Stimulated activated CD4-positive, alpha-beta T cell treated with anti-CD3 and anti-CD28 coated beads, TNF-alpha, amount 100 ng/mL, for 4 hours (primary cell): Measurements from ENCODE around the gene CCSAP.

Experiments
- DNase-seq, 3 experiments: peaks; one replicate each; pipeline ENCODE4 v3.0.0-alpha.2; 2020; ENCODE audit warnings: low read depth in 3 of 3

CCSAP gene

GRCh38 chr1:229287267-229287666, 55.6 kb downstream of the CCSAP start:
- no peak for DNase-seq

GRCh38 chr1:229286099-229286766, 56.6 kb downstream of the CCSAP start:
- DNase-seq, result no peak

DNA sequence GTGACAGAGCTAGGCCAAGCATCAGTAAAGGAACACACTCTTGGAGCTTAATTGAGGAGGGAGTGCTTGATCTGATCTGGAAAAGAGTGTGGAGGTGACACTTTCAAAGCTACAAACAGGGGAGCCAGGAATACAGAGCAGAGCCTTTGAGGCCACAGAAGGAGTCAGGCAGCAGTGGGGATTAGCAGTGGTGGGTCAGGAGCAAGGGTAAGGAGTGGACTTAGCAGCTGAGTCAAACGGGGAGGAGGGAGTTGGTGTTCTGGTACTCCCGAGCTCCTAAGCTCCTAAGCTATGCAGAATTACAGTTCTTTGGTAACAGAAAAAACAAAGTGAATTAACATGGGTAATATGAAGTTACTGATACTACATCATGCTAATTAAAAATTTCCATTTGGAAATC, 57.4 kb downstream of the CCSAP start:
- DNase-seq, result no peak

DNA sequence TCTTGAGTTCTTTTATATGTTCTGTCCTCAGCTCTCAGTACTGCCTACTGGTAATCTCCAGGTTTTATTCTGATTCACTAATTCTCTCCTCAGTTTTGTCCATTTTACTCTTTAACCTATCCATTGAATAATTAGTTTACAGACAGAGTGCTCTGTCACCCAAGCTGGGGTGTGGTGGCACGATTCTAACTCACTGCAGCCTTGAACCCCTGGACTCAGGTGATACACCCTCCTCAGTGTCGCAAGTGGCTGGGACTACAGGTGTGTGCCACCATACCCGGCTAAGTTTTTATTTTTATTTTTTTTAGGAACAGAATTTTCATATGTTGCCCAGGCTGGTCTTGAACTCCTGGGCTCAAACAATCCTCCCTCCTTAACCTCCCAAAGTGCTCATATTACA, 58.0 kb downstream of the CCSAP start:
- no peak for DNase-seq

GRCh38 chr1:229283183-229283611, 59.6 kb downstream of the CCSAP start:
- DNase-seq, result no peak

GRCh38 chr1:229282295-229282823, 60.5 kb downstream of the CCSAP start:
- DNase-seq, result no peak

- no peak for DNase-seq
Observed at GRCh38 chr1:229281339-229281926, 61.4 kb downstream of the CCSAP start.

DNA sequence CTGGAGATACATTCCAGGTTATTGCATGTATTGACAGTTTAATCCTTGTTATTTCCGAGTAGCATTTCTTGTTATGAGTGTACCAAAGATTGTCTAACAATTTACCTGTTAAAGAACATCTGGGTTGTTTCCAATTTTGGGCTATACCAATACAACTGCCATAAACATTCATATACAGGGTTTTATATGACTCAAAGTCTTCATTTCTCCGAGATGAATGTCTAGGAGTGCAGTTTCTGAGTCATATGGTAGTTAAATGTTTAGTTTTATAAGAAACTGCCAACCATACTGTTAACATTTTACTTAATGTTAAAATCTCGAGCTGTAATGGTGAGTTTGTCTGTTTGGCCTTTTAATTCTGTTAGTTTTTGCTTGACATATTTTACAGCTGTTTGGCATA, 61.9 kb downstream of the CCSAP start:
- no peak for DNase-seq

DNA sequence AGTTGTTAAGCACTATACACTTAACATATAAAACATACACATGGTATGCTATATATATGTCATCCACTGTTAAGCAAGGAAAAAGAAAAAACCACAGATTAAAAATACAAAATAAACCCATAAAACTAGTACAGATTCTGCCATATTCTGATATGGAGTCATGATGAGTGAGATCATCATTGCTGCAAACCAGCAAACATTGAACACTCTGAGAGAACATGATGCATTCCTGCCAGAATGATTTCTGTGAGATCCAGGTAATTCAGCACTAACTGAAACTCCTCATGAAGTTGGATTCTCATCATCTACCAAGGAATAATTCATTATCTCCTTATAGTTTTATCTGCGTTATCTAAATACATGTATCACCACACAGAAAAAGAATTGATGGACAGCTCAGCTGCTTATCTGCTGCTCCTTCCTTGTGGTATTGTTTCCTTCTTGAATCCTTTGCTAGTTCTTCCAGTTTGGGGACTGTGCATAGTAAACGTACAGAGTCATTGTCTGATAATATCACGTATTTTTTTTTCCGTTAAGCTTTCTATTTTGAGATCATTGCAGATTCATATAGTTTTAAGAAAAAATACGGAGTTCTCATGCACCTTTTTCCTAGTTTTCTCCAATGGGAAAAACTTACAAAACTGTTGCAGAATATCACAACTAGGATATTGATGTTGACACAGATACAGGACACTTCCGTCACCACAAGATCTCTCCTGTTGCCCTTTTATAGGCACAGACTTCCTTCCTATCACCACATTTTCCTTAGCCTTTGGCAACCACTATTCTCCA, 62.6 kb downstream of the CCSAP start:
- no peak for DNase-seq

GRCh38 chr1:229279242-229279641, 63.6 kb downstream of the CCSAP start:
- no peak for DNase-seq

GRCh38 chr1:229278120-229278741, 64.6 kb downstream of the CCSAP start:
- no peak for DNase-seq

DNA sequence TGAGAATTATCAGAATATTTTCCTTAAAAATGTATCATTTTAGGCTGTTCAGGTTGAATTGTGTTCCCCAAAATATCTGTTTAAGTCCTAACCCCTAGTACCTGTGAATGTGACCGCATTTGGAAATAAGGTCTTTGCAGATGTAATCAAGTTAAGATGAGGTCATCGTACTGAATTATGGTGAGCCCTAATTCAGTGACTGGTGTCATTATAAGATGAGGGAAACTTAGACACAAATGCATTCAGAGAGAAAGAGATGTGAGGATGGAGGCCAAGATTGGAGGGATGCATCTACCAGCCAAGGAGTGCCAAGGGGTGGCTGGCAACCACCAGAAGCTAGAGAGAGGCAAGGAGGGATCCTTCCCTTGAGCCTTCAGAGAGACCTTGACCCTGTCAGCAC, 67.8 kb downstream of the CCSAP start:
- no peak for DNase-seq

DNA sequence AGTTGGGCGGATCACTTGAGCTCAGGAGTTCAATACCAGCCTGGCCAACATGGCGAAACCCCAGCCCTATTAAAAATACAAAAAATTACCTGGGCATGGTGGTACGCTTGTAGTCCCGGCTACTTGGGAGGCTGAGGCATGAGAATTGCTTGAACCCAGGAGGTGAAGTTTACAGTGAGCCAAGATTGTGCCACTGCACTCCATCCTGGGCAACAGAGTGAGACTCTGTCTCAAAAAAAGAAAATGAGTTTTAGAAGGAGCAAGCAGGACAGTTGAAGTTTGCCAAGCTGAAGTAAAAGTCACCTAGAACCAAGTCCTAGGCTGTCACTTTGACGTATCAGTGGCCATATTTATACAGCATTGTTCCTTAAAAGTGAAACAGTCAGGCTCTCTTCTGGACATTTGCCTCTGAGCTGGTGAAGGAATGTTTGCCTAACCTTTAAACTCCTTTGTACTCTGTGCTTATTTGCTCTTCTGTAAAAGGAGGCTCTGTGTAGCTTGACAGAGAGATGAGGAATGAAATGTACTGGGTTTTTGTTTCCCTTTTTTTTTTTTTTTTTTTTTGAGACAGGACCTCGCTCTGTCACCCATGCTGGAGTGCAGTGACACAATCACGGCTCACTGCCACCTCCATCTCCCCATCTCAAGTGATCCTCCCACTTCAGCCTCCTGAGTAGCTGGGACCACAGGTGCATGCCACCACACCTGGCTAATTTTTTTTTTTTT, 69.2 kb downstream of the CCSAP start:
- DNase-seq, result no peak

DNA sequence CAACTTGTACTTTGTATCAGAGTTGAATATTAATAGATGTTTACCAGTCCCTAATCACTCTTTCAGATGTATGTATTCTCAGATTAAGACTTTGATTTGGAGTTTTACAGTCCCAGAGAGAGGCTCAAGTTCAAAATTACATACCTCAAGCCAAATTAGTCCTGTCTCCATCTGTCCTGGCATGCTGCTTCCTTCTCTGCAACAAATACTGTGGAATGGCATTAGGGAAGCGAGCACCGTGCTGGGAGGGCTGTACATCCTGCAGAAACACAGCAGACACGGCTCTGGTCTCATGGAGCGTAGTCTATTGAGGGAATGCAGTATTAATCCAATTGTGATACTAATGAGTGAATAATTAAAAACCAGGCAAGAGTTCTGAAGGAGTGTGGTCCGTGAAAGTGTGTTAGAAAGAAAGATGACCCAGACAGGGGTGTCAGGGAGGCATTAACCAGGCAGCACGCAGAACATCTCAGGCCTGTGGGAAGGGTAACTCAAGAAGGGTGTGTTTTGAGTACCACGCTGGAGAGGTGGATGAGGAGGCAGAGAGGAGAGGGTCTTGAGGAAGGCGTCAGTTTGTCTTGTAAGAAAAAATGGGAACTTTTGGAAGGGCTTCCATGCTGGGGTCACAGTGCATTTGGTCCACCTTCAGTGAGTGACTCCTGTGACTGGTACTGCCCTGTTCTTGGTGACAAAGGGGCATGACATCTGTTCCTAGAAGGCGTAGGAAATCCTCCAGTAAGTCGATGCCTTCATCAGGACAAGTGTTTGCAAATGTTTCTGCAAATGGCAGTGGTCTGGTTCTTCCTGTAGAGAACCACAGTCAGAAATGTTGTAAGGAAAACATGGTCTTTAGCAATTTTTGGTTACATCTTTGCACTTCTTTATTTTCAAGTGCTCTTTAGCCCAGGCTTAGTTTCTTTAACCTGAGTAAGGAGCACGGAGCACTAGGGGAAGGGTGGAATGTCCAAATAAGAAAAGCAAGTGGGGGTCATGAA, 70.4 kb downstream of the CCSAP start:
- DNase-seq, result no peak

DNA sequence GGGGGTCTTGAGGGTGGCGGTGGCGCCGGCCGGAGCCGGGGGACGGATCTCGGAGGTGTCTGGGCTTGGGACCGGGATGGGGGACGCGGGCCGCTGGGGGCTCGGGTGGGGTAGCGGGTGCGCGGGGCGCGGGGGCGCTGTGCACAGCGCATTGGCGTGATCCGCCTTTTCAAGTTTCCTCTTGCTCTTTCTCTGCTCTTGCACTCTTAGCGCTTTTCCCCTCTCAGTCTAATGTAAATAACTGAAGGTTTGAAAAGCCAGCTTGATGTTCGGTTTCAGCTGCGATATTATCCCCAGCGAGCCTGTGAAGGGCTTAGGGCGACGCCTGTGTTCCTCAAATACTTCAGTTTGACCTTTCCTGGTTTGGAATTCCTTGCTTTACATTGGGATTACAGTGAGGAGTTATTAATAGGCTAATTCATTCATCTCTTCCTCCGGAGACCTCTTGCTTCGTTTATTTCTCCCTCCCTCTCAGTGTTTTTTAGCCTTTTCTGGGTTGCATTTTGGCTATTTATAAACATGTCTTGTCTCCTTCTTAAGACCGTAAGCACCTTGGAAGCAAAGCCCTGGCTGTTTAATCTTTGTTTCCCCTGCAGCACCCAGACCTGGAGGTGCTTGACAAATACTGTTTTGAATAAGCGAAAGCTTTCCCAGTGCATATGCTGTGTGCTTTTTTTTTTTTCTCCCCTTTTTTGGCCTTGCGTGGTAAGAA, 71.2 kb downstream of the CCSAP start:
- DNase-seq, result peak in 1 of 3 experiments; percentile 30
